Measurements from ENCODE around the gene L3MBTL4. TPM values are rescaled to one million over a fixed set of nuclear protein-coding genes. Genes with fewer than 3 reads are reported as not detected.

Gene L3MBTL4
- total RNA-seq, 1 experiment from 2014 or later = 0.59 TPM

DNA sequence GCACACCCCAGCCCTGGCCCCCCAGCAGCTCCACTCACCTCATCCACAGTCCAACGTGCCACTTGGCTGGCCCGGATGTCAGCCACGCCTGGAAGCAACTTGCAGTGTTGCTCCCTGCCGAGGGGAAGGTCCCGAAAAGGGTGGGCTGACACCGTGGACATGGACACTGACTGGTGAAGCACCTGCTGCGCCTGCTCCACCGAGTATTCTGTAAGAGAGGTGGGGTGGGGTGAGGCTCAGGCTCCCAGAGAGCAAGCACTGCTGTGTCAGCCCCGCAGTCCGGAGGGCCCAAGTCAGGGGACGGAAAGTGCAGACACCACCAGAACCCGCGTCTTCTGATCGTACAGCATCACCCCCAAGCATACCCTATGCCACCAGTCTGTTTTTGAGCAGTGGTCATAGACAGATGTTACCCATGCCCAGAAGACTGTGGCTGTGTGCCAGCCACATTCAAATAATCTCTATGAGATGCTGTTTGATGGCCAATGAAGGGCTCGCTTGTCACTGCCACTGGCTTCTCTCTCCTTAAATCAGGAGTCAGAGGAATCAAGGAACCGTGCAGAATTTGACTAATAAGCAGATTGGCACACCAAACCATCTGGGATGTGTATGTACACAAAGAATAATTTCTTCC, 445.2 kb downstream of the L3MBTL4 start:
- H3K27me3 ChIP-seq (ENCODE audit: control insufficient read depth, insufficient read depth, low read length) = no peaks in the 10 kb centered on the region; the same call in 1 of the 2 replicates
- DNase-seq = no peak
- no peaks in the 10 kb centered on the region for H3K36me3 ChIP-seq (replicated peaks; ENCODE audit: control insufficient read depth, insufficient read depth, low read length)
- no peak overlapping the region for H3K4me3 ChIP-seq (ENCODE audit: insufficient read depth, low read depth, low read length)

DNA sequence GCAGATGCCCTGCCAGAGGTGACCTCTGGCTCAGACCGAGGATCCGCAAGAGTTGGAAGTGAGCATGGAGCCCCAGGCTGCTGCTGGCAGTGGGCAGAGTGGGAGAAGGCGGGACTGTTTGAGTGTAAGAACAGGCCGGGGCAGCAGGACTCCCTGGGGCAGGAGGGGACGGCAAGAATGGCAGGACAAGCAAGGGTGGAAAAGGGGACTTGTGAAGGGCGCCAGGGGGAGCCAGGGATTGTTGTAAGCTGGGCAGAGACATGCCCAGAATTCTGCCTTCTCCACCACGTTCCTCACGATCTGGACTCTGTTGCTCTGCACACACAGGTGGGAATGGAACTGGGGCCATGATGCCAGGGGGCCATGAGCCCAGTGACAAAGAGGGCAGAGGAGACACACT, 447.0 kb downstream of the L3MBTL4 start:
- H3K36me3 ChIP-seq (replicated peaks; ENCODE audit: control insufficient read depth, insufficient read depth, low read length) = no peaks in the 10 kb centered on the region
- H3K27me3 ChIP-seq (ENCODE audit: control insufficient read depth, insufficient read depth, low read length) = no peaks in the 10 kb centered on the region; the same call in 1 of the 2 replicates
- H3K4me3 ChIP-seq (ENCODE audit: insufficient read depth, low read depth, low read length) = no peak overlapping the region
- no peak for DNase-seq

DNA sequence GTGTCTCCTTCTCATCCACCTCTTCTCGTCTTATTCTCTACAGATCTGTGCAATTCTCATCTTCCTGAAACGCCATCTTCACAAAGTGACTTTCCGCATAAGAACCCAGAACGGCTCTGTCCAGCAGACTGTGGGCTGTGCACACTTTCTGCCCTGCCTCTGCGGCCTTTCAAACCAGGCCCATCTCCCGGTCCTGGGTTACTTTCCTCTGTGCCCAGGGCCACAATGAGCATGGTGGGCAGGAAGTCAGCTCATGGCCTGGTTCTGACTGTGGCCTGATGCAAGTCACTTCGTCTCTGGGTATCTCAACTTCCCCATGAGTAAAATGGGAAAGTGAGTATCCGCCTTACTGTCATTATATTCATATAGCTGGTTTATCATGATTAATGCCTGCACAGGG, 447.7 kb downstream of the L3MBTL4 start:
- H3K4me3 ChIP-seq (ENCODE audit: insufficient read depth, low read depth, low read length) = no peak overlapping the region
- H3K36me3 ChIP-seq (replicated peaks; ENCODE audit: control insufficient read depth, insufficient read depth, low read length) = no peaks in the 10 kb centered on the region
- H3K27me3 ChIP-seq (ENCODE audit: control insufficient read depth, insufficient read depth, low read length) = no peaks in the 10 kb centered on the region; the same call in 1 of the 2 replicates
- DNase-seq = no peak

DNA sequence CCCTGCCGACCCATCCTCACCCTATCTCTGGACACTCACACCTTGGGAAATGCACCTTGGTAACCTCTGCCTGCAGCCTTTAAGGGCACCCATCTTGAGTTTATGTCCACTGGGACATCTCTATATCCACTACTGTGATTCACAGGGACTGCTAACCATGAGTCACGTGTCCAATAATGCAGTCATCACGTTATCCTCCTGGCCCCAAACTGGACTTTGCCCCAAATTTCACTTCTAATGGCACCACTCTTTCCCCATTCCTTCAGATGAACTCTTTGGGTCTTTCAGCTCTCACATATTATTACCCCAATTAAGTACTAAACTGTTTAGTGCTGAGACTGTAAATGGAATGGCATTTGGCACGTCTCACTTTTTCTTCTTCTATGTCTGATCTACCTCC, 448.2 kb downstream of the L3MBTL4 start:
- Histone ChIP-seq H3K4me3 (ENCODE audit: insufficient read depth, low read depth, low read length) (no peak overlapping the region), H3K27me3 (ENCODE audit: control insufficient read depth, insufficient read depth, low read length) (no peaks in the 10 kb centered on the region; the same call in 1 of the 2 replicates), H3K36me3 (replicated peaks; ENCODE audit: control insufficient read depth, insufficient read depth, low read length) (no peaks in the 10 kb centered on the region)
- no peak for DNase-seq

DNA sequence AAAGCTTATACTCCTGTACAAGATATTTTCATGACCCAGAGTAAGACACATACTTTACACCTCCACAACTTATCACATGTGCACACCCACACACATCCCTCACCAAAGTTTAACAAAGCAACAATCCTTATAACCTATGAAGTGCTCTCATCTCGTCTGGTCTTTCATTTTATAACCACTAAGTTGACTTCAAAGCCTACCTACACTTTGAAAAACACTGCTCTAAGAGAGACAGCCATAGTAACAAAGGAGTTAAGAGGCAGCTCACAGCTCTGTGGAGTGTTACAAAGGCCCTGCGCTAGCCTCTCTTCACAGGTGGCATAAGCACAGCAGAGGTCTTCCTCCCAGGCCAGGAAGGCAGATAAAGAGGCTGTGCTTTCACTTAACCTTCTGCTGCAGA, 449.7 kb downstream of the L3MBTL4 start:
- DNase-seq = peak; percentile 65
- H3K4me3 ChIP-seq (ENCODE audit: insufficient read depth, low read depth, low read length) = no peak overlapping the region
- H3K36me3 ChIP-seq (replicated peaks; ENCODE audit: control insufficient read depth, insufficient read depth, low read length) = no peaks in the 10 kb centered on the region
- no peaks in the 10 kb centered on the region; the same call in 1 of the 2 replicates for H3K27me3 ChIP-seq (ENCODE audit: control insufficient read depth, insufficient read depth, low read length)

DNA sequence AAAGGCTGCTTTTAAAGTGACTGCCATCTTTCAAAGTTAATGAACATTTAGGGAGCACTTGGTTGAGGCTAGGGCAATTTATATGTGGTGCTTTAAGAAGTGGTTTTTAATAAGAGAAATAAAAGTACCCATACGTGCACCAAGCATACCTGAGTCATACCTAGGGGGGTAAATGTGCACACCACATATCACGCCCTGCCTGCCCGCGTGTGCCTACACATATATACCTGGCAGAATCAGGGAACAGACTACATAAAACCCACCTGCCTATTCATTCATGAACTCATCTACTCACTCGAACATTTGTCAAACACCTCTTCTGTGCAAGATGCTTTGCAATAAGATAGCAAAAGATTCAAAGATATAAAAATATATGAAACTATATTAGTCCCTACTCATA, 450.1 kb downstream of the L3MBTL4 start:
- Histone ChIP-seq H3K4me3 (ENCODE audit: insufficient read depth, low read depth, low read length) (no peak overlapping the region), H3K27me3 (ENCODE audit: control insufficient read depth, insufficient read depth, low read length) (no peaks in the 10 kb centered on the region; the same call in 1 of the 2 replicates), H3K36me3 (replicated peaks; ENCODE audit: control insufficient read depth, insufficient read depth, low read length) (no peaks in the 10 kb centered on the region)
- no peak for DNase-seq

DNA sequence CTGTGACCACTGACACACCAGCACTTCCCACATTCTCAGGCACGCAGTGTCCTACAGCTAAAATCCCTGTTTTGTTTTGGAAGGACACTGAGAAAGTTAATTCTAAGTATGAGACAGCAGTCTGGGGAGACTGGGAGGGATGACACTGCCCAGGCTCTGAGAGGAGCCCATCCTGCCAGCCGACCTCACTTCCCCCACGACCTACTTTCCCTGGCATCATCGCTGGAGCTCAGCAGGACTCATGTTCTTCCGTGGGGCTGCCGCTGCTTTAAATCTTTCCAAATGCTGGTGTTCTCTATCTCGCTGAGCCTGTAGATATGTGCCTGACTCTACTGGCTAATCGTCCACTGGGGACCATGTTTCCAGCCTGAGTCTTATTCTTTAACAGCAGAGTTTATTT, 450.6 kb downstream of the L3MBTL4 start:
- Histone ChIP-seq H3K36me3 (replicated peaks; ENCODE audit: control insufficient read depth, insufficient read depth, low read length) (no peaks in the 10 kb centered on the region), H3K4me3 (ENCODE audit: insufficient read depth, low read depth, low read length) (no peak overlapping the region), H3K27me3 (ENCODE audit: control insufficient read depth, insufficient read depth, low read length) (no peaks in the 10 kb centered on the region)
- DNase-seq = no peak

DNA sequence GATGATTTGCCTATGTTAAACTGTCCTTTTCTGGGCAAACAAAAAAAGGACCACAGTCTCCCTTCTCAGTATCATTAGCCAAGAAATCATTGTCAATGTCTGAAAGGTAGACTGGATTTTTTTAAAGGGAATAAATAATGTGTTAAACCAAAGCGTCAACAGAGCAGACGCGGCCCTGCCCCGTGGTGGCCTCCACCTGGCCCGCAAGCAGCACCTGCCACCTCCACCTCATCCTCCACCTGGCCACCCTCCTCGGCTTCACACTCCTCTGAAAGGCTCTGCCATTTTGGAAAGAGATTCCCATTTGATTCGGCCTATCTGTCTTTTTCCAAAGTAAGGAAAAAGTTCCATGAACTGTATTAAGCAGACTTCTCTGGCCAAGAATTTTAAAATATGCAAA, 451.4 kb downstream of the L3MBTL4 start:
- DNase-seq = no peak

DNA sequence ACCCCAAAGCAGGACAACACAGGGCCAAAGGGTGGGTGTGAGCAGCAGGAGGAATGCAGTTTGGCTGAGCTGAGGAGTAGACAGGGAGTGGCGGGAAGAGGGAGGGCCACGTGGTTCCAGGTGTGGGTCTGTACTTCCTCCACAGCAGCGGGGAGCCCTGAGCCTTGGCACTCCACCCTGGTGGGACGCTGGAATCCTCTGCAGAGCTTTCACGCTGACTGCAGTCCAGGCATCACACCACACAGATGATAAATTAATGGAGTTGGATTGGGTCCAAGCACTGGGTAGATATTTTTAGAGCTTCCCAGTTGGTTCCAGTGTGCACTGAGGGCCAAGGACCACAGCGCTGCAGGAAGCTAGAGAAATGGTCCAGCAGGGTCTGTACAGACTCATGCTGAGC, 452.3 kb downstream of the L3MBTL4 start:
- DNase-seq = no peak
- H3K27me3 ChIP-seq (ENCODE audit: control insufficient read depth, insufficient read depth, low read length) = no peaks in the 10 kb centered on the region
- no peak overlapping the region for H3K4me3 ChIP-seq (ENCODE audit: insufficient read depth, low read depth, low read length)
- H3K36me3 ChIP-seq (replicated peaks; ENCODE audit: control insufficient read depth, insufficient read depth, low read length) = no peaks in the 10 kb centered on the region

More for the DNA sequence above, 451.4 kb downstream of the L3MBTL4 start:
- no peak overlapping the region for H3K4me3 ChIP-seq (ENCODE audit: insufficient read depth, low read depth, low read length)
- no peaks in the 10 kb centered on the region for H3K36me3 ChIP-seq (replicated peaks; ENCODE audit: control insufficient read depth, insufficient read depth, low read length)
- H3K27me3 ChIP-seq (ENCODE audit: control insufficient read depth, insufficient read depth, low read length) = no peaks in the 10 kb centered on the region

DNA sequence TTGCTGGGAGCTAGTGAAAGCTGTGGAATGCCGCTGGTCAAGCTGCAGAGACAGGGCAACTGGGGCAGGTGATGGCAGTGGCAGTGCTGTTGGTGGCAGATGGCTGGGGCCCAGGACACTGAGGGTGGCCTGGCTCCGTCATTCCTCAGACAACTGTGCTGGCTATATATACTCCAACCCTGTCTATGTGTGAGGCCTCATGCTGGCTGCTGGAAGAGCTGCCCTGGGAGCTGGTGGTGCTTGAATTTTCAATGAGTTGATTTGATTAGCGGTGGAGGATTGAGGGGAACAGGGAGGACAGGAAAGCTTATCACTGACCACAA, 452.9 kb downstream of the L3MBTL4 start:
- H3K27me3 ChIP-seq (ENCODE audit: control insufficient read depth, insufficient read depth, low read length) = no peaks in the 10 kb centered on the region
- DNase-seq = no peak
- H3K36me3 ChIP-seq (replicated peaks; ENCODE audit: control insufficient read depth, insufficient read depth, low read length) = no peaks in the 10 kb centered on the region
- no peak overlapping the region for H3K4me3 ChIP-seq (ENCODE audit: insufficient read depth, low read depth, low read length)

DNA sequence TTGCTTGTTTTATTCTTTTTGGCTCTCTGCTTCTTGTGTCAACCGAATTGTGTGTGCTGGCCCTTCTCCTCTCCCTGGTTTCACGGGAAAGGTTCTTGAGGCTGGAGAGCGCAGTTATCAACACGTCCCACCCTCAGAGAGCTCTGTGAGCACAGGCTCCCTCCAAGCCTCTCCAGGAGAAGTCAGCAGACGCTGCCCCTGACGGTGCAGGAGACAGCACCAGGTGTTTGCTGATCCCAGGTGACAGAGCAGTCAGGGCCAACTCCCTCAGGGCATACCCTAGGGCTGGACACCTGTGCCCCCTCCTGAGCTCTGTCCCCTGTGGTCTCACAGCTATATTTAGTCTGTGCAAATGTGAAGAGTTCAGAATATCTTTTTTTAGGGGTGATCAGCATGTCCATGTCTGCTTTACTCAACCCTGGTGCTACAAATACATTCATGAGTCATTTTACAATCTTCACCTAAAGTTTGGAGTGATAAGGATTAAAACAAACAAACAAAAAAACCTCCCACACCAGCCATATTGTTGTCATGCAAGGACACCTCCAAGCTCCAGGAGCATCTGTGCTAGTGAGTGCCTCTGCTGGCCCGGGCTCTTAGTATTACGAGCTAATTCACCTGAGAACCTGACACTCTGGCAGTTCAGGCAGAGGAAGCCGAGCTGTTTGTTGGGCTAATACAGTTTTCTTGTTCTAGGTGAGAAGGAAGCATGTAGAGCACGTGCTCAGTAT, 453.4 kb downstream of the L3MBTL4 start:
- no peak overlapping the region for H3K4me3 ChIP-seq (ENCODE audit: insufficient read depth, low read depth, low read length)
- H3K27me3 ChIP-seq (ENCODE audit: control insufficient read depth, insufficient read depth, low read length) = no peaks in the 10 kb centered on the region
- H3K36me3 ChIP-seq (replicated peaks; ENCODE audit: control insufficient read depth, insufficient read depth, low read length) = no peaks in the 10 kb centered on the region
- DNase-seq = no peak

DNA sequence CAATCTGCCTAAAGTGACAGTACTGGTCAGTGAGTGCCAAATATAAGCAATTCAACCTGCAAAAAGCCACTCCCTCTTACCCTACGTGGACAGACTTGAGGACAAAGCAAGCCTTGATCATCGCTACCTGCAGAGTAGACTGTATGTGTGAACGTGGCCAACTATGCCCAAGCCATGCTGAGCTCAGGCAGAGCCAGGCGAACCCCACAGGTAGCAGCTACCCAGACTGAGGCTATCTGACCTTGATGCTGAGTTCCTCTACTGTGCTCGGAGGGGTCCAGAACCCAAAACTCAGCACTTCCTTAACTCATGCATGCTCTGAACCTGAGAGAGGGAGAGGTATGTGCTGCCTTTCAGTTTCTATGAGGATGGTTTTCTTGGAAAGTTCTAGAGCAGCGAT, 455.9 kb downstream of the L3MBTL4 start:
- DNase-seq = no peak
- Histone ChIP-seq H3K27me3 (ENCODE audit: control insufficient read depth, insufficient read depth, low read length) (no peaks in the 10 kb centered on the region), H3K4me3 (ENCODE audit: insufficient read depth, low read depth, low read length) (no peak overlapping the region), H3K36me3 (replicated peaks; ENCODE audit: control insufficient read depth, insufficient read depth, low read length) (no peaks in the 10 kb centered on the region)

DNA sequence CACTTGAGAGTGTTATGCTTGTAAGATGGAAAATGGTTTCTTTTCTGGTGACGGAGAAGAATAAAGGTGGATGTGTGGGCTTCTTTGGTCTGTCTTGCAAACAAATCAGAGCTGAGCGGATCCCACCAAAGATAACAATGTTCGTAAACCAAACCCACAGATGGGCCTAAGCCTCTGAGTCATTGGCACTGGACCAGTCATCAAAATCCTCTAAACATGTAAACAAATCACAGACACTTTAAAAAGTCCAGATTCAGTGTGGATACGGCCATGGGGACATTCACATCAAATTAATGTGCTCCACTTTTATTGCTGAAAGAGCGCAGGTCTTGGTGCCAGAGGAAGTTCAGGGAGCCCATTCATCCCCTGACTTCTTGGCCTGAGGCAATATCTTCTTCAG, 458.9 kb downstream of the L3MBTL4 start:
- no peaks in the 10 kb centered on the region for H3K27me3 ChIP-seq (ENCODE audit: control insufficient read depth, insufficient read depth, low read length)
- H3K36me3 ChIP-seq (replicated peaks; ENCODE audit: control insufficient read depth, insufficient read depth, low read length) = no peaks in the 10 kb centered on the region
- H3K4me3 ChIP-seq (ENCODE audit: insufficient read depth, low read depth, low read length) = no peak overlapping the region
- no peak for DNase-seq

DNA sequence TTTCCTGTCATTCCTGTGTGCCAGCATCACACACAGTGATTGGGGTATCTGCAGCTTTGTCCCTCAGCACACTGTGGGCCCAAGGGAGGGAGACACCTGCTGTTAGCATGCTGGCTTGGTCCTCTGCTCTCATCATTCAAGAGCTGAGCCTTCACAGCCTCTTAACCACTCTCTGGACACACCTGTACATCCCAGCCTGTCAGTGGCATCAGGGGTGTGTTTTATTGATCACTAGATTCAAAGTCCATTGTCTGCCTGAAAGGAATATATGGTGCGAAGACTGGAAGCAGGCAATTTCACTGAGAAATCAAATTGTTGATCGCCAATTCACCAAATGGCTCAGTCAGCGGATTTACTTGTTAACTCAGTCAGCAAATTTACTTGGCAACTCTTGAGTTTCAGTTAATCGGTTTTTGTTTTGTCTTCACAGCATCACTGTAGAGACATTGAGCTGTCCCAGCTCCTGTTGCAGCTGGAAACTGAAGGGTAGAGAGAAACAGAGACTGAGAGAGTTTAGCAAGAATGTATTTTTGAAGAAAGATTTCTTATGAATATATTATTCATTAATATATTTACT, 463.1 kb downstream of the L3MBTL4 start:
- Histone ChIP-seq H3K4me3 (ENCODE audit: insufficient read depth, low read depth, low read length) (no peak overlapping the region), H3K36me3 (replicated peaks; ENCODE audit: control insufficient read depth, insufficient read depth, low read length) (no peaks in the 10 kb centered on the region), H3K27me3 (ENCODE audit: control insufficient read depth, insufficient read depth, low read length) (no peaks in the 10 kb centered on the region)
- DNase-seq = no peak

DNA sequence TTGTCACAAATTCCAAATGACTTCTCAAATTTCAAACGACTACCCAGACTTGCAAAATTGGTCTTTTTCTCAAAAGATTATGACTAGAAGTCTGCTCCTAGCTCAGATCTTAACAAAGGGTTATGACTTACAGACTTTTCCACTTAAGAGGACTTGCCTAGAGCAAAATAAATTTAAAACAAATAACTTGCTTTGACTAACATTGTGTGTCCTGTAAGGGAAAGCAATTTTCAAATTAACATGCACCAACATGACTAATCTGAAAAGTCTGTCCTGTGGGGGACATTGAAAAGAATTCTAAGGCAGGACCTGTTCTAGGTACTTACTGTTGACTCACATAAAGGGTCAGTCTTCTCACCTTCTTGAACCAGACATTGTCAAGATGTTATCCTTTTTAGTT, 465.9 kb downstream of the L3MBTL4 start:
- no peaks in the 10 kb centered on the region for H3K27me3 ChIP-seq (ENCODE audit: control insufficient read depth, insufficient read depth, low read length)
- no peak for DNase-seq
- no peak overlapping the region for H3K4me3 ChIP-seq (ENCODE audit: insufficient read depth, low read depth, low read length)
- no peaks in the 10 kb centered on the region for H3K36me3 ChIP-seq (replicated peaks; ENCODE audit: control insufficient read depth, insufficient read depth, low read length)
